ENCODE results near the gene IGFBP5. TPM values are rescaled to one million over a fixed set of nuclear protein-coding genes. Genes with fewer than 3 reads are reported as not detected.

Gene IGFBP5
- total and polyA plus RNA-seq, 2 of the 8 experiments (the other 6 are each of a cell fraction or from before 2014, with no cell fraction given): 2.2 to 2.5 TPM

GRCh38 chr2:216622526-216622925 lies 72.8 kb downstream of the IGFBP5 start (continued):
- TF ChIP-seq, protein P1, sequence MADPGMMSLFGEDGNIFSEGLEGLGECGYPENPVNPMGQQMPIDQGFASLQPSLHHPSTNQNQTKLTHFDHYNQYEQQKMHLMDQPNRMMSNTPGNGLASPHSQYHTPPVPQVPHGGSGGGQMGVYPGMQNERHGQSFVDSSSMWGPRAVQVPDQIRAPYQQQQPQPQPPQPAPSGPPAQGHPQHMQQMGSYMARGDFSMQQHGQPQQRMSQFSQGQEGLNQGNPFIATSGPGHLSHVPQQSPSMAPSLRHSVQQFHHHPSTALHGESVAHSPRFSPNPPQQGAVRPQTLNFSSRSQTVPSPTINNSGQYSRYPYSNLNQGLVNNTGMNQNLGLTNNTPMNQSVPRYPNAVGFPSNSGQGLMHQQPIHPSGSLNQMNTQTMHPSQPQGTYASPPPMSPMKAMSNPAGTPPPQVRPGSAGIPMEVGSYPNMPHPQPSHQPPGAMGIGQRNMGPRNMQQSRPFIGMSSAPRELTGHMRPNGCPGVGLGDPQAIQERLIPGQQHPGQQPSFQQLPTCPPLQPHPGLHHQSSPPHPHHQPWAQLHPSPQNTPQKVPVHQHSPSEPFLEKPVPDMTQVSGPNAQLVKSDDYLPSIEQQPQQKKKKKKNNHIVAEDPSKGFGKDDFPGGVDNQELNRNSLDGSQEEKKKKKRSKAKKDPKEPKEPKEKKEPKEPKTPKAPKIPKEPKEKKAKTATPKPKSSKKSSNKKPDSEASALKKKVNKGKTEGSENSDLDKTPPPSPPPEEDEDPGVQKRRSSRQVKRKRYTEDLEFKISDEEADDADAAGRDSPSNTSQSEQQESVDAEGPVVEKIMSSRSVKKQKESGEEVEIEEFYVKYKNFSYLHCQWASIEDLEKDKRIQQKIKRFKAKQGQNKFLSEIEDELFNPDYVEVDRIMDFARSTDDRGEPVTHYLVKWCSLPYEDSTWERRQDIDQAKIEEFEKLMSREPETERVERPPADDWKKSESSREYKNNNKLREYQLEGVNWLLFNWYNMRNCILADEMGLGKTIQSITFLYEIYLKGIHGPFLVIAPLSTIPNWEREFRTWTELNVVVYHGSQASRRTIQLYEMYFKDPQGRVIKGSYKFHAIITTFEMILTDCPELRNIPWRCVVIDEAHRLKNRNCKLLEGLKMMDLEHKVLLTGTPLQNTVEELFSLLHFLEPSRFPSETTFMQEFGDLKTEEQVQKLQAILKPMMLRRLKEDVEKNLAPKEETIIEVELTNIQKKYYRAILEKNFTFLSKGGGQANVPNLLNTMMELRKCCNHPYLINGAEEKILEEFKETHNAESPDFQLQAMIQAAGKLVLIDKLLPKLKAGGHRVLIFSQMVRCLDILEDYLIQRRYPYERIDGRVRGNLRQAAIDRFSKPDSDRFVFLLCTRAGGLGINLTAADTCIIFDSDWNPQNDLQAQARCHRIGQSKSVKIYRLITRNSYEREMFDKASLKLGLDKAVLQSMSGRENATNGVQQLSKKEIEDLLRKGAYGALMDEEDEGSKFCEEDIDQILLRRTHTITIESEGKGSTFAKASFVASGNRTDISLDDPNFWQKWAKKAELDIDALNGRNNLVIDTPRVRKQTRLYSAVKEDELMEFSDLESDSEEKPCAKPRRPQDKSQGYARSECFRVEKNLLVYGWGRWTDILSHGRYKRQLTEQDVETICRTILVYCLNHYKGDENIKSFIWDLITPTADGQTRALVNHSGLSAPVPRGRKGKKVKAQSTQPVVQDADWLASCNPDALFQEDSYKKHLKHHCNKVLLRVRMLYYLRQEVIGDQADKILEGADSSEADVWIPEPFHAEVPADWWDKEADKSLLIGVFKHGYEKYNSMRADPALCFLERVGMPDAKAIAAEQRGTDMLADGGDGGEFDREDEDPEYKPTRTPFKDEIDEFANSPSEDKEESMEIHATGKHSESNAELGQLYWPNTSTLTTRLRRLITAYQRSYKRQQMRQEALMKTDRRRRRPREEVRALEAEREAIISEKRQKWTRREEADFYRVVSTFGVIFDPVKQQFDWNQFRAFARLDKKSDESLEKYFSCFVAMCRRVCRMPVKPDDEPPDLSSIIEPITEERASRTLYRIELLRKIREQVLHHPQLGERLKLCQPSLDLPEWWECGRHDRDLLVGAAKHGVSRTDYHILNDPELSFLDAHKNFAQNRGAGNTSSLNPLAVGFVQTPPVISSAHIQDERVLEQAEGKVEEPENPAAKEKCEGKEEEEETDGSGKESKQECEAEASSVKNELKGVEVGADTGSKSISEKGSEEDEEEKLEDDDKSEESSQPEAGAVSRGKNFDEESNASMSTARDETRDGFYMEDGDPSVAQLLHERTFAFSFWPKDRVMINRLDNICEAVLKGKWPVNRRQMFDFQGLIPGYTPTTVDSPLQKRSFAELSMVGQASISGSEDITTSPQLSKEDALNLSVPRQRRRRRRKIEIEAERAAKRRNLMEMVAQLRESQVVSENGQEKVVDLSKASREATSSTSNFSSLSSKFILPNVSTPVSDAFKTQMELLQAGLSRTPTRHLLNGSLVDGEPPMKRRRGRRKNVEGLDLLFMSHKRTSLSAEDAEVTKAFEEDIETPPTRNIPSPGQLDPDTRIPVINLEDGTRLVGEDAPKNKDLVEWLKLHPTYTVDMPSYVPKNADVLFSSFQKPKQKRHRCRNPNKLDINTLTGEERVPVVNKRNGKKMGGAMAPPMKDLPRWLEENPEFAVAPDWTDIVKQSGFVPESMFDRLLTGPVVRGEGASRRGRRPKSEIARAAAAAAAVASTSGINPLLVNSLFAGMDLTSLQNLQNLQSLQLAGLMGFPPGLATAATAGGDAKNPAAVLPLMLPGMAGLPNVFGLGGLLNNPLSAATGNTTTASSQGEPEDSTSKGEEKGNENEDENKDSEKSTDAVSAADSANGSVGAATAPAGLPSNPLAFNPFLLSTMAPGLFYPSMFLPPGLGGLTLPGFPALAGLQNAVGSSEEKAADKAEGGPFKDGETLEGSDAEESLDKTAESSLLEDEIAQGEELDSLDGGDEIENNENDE (IDR thresholded peaks at IDR 0.05; ENCODE audit: insufficient replicate concordance, low read length): no peak
- TF ChIP-seq EP300 (IDR thresholded peaks at IDR 0.05; ENCODE audit: borderline replicate concordance in 1 of 2, low read depth in 2 of 2, low read length in 2 of 2): no peak
- TF ChIP-seq HDAC2 (IDR thresholded peaks at IDR 0.05; ENCODE audit: borderline replicate concordance in 1 of 2, low read depth in 2 of 2, low read length in 2 of 2): no peak
- no peak for TF ChIP-seq PHF8 (conservative IDR thresholded peaks at IDR 0.05; ENCODE audit: low read depth, low read length)
- TF ChIP-seq, protein P2, sequence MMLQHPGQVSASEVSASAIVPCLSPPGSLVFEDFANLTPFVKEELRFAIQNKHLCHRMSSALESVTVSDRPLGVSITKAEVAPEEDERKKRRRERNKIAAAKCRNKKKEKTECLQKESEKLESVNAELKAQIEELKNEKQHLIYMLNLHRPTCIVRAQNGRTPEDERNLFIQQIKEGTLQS (IDR thresholded peaks at IDR 0.05; ENCODE audit: insufficient read depth, low read depth, low read length): no peak
- no peak for TF ChIP-seq TAF1 (IDR thresholded peaks at IDR 0.05; ENCODE audit: low read depth, low read length)
- TF ChIP-seq EGR1 (IDR thresholded peaks at IDR 0.05; ENCODE audit: borderline replicate concordance, low read depth, low read length): no peak
- no peak for TF ChIP-seq TAF7 (optimal IDR thresholded peaks at IDR 0.05; ENCODE audit: borderline replicate concordance, low read depth, low read length)
- no peak for TF ChIP-seq JUN (IDR thresholded peaks at IDR 0.05; ENCODE audit: low read depth, low read length)

All from H1 (cell line).